ENCODE results near the gene OR10H3.

DNA sequence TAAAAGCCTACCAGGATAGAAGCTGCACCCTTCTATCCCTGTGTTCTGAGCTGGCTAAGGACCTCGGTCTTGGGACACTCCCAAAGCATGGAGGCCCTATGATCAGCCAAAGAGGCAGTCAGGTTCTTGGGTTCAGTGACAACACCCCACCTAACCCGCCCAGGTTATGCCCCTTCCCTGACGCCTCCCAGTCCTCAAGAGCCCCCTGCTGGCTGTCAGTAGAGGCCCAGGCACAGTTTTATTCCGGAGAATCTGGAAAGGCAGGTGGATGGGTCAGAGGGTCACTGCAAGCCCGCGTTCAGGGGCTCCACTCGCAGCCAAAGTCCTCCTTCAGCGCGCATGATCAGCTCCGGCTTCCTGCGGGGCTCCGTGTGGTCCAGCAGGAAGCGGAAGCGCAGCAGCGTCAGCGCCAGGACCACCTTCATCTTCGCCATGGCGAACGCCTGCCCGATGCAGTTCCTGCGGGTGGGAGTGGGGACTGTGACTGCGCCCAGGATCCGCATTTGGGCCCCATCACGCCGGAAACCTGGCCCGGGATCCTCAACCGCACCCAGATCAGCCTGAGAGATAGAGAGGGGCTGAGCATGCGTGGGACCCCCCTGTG, 22.3 kb downstream of the OR10H3 start:
- TF ChIP-seq, protein P1, sequence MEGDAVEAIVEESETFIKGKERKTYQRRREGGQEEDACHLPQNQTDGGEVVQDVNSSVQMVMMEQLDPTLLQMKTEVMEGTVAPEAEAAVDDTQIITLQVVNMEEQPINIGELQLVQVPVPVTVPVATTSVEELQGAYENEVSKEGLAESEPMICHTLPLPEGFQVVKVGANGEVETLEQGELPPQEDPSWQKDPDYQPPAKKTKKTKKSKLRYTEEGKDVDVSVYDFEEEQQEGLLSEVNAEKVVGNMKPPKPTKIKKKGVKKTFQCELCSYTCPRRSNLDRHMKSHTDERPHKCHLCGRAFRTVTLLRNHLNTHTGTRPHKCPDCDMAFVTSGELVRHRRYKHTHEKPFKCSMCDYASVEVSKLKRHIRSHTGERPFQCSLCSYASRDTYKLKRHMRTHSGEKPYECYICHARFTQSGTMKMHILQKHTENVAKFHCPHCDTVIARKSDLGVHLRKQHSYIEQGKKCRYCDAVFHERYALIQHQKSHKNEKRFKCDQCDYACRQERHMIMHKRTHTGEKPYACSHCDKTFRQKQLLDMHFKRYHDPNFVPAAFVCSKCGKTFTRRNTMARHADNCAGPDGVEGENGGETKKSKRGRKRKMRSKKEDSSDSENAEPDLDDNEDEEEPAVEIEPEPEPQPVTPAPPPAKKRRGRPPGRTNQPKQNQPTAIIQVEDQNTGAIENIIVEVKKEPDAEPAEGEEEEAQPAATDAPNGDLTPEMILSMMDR (IDR thresholded peaks at IDR 0.05 in 4 of 5, conservative IDR thresholded peaks at IDR 0.05 in 1 of 5): no peak
- TF ChIP-seq POLR2A (IDR thresholded peaks at IDR 0.05): no peak

Measured in gastrocnemius medialis (tissue), 4 donors.